GM21360 (cell line): ENCODE results near the gene KCNG2.

Experiments
- ATAC-seq: cut with Tn5 transposase; IDR thresholded peaks from one replicate; pipeline ENCODE4 v1.9.1; 2021; ENCODE audit warnings: mild to moderate bottlenecking, moderate library complexity; ENCODE audit not compliant: unreplicated experiment

The KCNG2 gene

GRCh38 chr18:79784071-79784913 is 13.4 kb upstream of the KCNG2 start:
- ATAC-seq: no peak

GRCh38 chr18:79784965-79785770 is 12.6 kb upstream of the KCNG2 start:
- ATAC-seq: no peak

- no peak for ATAC-seq
Measured at GRCh38 chr18:79785831-79786230, 11.9 kb upstream of the KCNG2 start.

GRCh38 chr18:79786304-79786703 is 11.4 kb upstream of the KCNG2 start:
- no peak for ATAC-seq

GRCh38 chr18:79786786-79787526 is 10.8 kb upstream of the KCNG2 start:
- no peak for ATAC-seq

- no peak for ATAC-seq
Measured at GRCh38 chr18:79787527-79787864, 10.2 kb upstream of the KCNG2 start.

- ATAC-seq: no peak
Measured at GRCh38 chr18:79787865-79788733, 9.6 kb upstream of the KCNG2 start.

GRCh38 chr18:79788734-79789085 is 9.0 kb upstream of the KCNG2 start:
- no peak for ATAC-seq

GRCh38 chr18:79789091-79789891 is 8.4 kb upstream of the KCNG2 start:
- no peak for ATAC-seq

GRCh38 chr18:79789901-79790890 is 7.5 kb upstream of the KCNG2 start:
- no peak for ATAC-seq

- ATAC-seq: no peak
Measured at GRCh38 chr18:79790996-79791972, 6.5 kb upstream of the KCNG2 start.

- no peak for ATAC-seq
Measured at GRCh38 chr18:79792096-79792987, 5.4 kb upstream of the KCNG2 start.

- no peak for ATAC-seq
Measured at GRCh38 chr18:79792988-79793355, 4.8 kb upstream of the KCNG2 start.

- ATAC-seq: no peak
Measured at GRCh38 chr18:79794846-79795245, 2.9 kb upstream of the KCNG2 start.

- no peak for ATAC-seq
Measured at GRCh38 chr18:79795446-79795845, 2.3 kb upstream of the KCNG2 start.

- ATAC-seq: no peak
Measured at GRCh38 chr18:79796016-79796415, 1.7 kb upstream of the KCNG2 start.
